GM18499 (cell line): ENCODE measurements around the gene TAS2R30.

ENCODE experiments used
- ATAC-seq: cut with Tn5 transposase; IDR thresholded peaks from one replicate; pipeline ENCODE4 v1.9.1; 2021; ENCODE audit warnings: moderate number of reproducible peaks; ENCODE audit not compliant: insufficient read depth, unreplicated experiment

The TAS2R30 gene

DNA sequence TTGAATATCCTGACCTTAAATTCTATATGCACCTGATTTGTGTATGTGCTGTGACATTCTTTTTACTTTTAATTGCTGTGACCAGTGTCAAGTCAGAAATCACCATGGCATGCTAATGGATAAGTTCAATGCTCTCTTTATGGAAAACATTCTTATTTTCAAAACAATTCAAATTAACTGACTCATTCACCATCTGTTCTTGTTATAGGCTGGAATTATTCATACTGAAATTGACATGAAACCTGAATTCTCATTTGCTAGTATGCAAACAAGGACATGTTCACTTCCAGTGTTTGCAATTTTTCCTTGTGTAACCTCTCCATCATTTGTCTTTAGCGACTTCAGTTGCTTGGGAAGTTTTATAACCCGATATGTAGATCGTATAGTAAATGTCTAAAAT, at the start of gene TAS2R30:
Gene TAS2R30 (minus strand): TSS at position 340 of the 400 bp plus-strand sequence. CDS start 400 bp downstream, outside the sequence.
- ATAC-seq: no peak

GRCh38 chr12:11183011-11183410, 48.6 kb upstream of the TAS2R30 start:
- no peak for ATAC-seq

GRCh38 chr12:11182529-11182928, 48.1 kb upstream of the TAS2R30 start:
- no peak for ATAC-seq

DNA sequence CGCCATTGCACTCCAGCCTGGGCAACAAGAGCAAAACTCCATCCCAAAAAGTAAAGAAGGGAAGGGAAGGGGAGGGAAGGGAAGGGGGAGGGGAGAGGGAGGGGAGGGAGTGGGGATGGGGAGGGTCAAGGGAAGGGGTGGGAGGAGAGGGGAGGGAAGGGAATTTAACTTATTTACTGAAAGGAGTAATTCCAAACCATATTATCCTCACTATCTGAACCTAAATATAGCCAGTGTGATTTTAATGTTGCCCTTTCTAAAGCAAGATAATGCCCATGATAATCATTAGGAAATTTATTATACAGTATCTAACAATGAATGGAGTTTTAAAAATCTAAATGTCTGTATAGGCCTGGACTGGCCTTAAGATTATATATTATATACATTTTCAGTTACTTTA, 43.8 kb upstream of the TAS2R30 start:
- no peak for ATAC-seq

DNA sequence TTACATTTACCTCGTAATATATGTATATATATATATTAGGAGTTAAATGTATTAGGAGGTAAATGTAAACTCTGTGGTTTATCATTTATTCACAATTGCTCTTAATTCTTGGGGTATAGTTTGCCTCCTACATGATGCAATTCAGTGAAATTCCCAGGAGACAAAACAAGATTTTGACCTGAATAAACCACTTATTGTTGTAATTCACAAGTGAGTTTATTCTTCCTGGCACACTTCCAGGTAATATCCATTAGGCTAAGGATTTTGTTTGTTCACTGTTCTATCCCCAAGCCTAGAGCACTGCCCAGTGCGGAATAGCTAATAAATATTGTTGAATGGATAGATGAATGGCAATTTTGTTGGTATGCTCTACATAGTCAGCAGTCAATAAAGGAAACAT, 39.6 kb upstream of the TAS2R30 start:
- no peak for ATAC-seq

DNA sequence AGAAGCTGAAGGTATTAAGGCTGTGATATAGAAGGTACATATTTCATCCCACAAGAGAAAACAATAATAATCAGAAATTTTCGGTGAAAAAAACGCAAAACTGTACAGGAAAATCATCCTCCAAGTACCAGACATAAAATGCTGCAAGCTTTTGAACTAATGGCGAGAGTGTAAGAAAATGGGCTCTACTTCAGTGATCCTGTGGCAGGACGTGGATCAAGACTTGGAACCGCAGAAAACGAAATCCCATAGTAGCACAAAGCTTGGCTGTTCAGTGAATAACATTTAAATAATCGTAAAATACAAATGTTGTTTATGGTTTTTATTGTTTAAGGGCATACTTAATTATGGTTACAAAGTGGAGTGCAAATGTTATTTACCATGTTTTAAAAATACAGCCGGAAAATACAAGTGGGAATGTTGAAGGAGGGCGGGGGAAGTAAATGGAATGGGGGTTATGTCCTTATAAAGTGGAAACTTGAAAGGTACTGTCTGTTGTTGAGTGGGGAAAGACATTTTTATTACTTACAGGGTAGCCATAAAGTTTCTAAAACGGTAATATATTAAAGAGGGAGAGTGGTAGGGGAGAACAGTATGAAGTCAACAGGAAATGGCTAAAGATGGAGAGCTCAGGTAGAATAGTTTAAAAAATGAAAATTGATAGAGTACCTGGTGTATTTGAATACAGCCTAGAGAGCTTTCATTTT, 37.7 kb upstream of the TAS2R30 start:
- no peak for ATAC-seq

- ATAC-seq: peak; percentile 95
Observed at GRCh38 chr12:11171145-11171968, 36.9 kb upstream of the TAS2R30 start, which contains the start of gene SMIM10L1. Gene SMIM10L1 (plus strand): TSS chr12:11171194. CDS start chr12:11171357, 163 bp downstream.

DNA sequence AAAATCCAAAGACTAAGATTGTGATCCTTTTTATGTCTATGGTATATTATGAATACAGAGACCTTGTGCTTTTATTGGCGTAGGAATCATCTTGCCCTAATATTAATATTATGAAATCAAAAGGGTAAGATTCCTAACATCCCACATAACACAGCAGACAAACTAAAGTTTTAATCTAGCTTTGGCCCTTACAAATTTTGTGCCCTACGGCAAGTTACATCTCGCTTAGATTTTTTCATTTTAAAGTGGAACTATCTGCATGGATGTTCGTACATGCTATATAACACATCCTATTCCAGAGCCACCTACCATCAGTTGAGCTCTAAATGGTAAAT, 36.3 kb upstream of the TAS2R30 start:
- ATAC-seq: no peak

DNA sequence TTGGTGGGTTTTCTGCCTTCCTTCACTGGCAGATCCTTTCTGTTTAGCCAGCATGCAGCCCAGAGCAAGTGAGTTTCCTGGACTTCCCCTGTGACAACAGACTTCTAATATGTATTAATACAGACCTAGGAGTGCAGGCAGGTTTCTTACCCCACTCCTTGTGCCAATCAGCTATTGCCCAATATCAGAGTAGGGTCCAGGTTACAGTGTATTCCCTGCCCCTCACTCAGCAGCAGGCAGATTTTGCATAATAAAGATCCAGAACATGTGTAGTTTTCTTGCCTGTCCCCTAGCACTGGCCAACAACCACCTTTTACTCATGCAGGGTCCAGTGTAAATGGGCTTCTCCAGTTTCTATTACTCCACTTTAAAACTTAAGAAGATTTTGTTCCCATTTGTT, 31.9 kb upstream of the TAS2R30 start:
- no peak for ATAC-seq

DNA sequence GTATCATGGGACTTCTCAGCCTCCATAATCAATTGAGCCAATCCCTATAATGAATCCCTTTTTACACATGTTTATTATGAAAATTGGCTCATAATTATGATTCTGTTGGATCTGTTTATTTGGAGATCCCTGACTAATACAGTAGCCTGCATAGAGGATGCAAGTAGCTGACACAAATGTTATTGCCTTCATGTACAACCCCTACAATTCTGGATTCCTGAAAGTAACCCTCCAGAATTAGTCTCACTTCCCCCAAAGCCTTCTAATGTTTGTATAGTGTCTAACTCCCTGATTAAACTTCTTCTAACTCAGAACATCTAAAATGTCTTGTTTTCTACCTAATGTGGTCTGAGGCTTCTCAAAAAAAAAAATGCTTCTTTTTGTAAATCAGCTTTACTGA, 29.9 kb upstream of the TAS2R30 start:
- ATAC-seq: no peak

DNA sequence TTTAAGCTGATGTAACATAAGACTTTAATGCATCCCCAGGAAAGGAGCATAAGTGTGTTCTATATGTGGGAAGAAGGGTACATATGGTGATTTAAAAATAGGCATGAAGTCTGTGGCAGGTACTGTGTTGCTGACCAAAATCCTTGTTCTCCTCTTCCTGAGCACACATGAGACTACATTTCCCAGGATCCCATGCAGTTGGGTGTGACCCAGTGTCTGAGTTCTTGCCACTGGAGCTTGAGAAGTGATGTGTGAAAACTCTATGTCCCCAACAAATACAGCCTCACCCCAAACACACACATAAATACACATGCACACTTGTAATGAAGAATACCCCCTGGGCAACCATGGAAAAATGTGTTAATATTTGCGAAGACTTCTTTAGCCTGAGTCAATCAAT, 28.1 kb upstream of the TAS2R30 start:
- no peak for ATAC-seq

DNA sequence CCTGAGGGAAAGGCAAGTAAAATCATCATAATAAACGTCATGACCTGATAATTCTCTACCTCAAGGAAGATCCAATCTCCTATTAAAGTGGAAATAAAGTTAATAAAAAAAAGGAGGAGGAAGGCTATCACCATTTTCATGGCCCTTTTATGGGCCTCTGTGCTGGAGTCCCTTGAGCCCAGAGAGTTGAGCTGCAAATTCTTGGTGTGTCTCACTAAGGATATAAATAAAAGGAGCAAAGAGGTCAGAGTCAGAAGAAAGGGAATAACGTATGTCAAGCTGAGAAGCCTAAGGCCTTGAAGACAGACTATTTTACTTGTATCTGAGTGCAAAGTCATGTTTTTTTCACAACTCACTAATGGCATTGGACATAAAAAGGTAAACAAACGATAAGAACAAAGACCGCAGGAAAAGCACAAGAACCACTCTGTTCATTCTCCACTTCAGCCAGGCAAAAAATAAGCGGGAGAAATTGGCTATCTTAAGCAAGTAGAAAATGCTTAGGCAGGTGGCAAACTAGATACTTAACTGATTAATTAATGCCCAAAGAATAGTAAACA, 24.5 kb upstream of the TAS2R30 start:
- ATAC-seq: no peak

GRCh38 chr12:11154400-11154925, 20.0 kb upstream of the TAS2R30 start:
- no peak for ATAC-seq

DNA sequence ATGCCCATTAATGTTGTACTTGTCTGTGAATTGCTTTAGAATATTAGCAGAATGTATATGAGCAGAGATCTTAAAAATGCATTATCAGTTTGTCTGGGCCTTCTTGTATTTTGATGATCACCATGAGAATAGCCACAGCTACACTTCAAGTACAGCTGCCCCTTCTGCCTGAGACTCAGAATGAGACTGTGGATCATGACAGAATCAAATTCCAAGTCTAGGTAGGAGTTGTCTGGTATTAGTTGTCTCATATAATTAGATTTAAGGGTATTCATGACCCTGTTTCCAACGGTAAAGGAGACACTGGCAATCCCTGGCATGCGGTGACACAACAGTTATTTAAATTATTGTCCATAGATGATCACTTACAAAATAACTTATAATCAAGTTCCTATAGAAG, 18.3 kb upstream of the TAS2R30 start:
- no peak for ATAC-seq

DNA sequence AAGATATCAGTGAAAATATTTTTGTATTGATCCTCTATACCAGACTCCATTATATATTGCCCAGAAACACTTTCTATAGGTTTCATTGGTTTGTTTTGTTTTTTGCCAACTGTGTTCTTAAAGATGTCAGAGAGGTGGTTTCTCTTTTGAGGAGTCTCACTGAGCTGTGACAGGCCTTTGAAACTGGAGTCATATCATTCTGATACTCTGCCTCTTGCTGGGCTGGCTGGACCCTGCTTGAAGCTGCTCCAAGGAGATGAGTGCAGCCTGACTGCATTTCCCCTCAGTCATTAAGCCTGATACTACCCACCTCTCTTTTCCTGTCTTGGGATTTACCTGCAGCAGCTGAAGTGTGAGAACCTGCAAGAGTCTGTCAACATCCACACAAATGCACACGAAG, 16.4 kb upstream of the TAS2R30 start:
- no peak for ATAC-seq

GRCh38 chr12:11147420-11147819, 13.0 kb upstream of the TAS2R30 start:
- no peak for ATAC-seq

GRCh38 chr12:11144297-11144696, 9.9 kb upstream of the TAS2R30 start:
- no peak for ATAC-seq

DNA sequence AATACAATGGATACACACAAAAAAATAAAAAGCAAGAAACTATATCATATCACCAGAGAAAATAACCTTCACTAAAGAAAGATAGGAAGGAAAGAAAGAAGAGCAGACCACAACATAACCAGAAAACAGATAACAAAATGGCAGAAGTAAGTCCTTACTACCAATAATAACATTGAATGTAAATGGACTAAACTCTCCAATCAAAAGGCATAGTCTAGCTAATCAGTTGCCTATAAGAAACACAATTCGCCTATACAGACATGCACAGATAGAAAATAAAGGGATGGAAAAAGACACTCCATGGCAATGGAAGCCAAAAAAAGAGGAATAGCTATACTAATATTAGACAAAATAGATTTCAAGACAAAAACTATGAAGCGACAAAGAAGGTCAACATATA, 8.9 kb upstream of the TAS2R30 start:
- no peak for ATAC-seq

DNA sequence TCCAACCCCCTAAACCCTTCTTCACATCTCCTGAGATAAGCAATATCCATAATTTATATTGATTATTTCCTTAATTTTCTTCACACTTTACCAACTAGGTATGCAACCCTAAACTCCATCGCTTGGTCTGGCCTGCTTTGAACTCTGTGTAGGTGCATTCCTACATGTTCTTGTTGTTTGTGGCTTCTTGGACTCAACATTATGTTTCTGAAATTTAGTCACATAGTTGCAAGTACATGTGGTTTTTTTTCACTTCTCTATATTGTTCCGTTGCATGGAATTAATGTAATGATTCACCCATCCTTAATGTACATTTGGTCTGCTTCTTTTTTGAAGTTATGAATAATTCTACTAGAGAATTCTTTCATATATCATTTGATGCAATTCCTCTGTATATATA, 1.6 kb upstream of the TAS2R30 start:
- ATAC-seq: no peak

DNA sequence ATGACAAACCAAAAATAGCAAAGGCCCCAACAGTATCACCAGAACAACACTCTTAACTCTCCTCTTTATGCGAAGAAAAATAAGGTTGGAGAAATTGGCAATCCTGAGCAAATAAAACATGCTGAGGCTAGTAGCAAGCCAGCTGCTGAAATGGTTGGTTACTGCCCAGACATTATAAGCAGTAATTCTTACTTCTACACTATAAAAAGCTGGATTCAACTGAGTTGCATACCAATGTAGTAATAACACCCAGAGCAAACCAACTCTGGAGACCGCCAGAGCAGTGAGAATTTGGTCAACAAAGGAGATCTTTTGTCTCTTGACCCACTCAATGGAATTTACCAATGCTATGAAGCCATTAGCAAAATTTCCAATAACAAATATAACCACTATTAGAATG, 628 bp downstream of the TAS2R30 start:
- ATAC-seq: no peak

GRCh38 chr12:11133162-11133561, 1.3 kb downstream of the TAS2R30 start:
- no peak for ATAC-seq
